ENCODE measurements around the gene SH2B3.

- no peak for TF ChIP-seq POLR2AphosphoS5 (IDR thresholded peaks at IDR 0.05)
- TF ChIP-seq CTCF (IDR thresholded peaks at IDR 0.05) = no peak
These were observed 43.4 kb downstream of the SH2B3 start for GRCh38 chr12:111448846-111449790.

Measured in esophagus muscularis mucosa (tissue), 3 donors.